Activated CD8-positive, alpha-beta memory T cell treated with anti-CD3 and anti-CD28 coated beads, Interleukin-2, amount 50 U/mL, for 1 hour (primary cell): ENCODE data around the gene ATAD2B.

ENCODE experiments used
- DNase-seq: peaks from one replicate; pipeline ENCODE4 v3.0.0-alpha.2; 2020; ENCODE audit errors: extremely low read depth

ATAD2B gene

GRCh38 chr2:23837871-23838270 lies 89.1 kb downstream of the ATAD2B start:
- DNase-seq = no peak

GRCh38 chr2:23836971-23837565 lies 89.9 kb downstream of the ATAD2B start:
- no peak for DNase-seq

- no peak for DNase-seq
These were observed 90.4 kb downstream of the ATAD2B start for GRCh38 chr2:23836505-23836904.

- no peak for DNase-seq
These were observed 90.9 kb downstream of the ATAD2B start for GRCh38 chr2:23835988-23836387.

GRCh38 chr2:23835423-23835822 lies 91.5 kb downstream of the ATAD2B start:
- no peak for DNase-seq

- DNase-seq = no peak
These were observed 97.9 kb downstream of the ATAD2B start for GRCh38 chr2:23828986-23829385.

- DNase-seq = no peak
These were observed 98.5 kb downstream of the ATAD2B start for GRCh38 chr2:23828256-23828980.

GRCh38 chr2:23827287-23827686 lies 99.6 kb downstream of the ATAD2B start:
- DNase-seq = no peak

- DNase-seq = no peak
These were observed 100.2 kb downstream of the ATAD2B start for GRCh38 chr2:23826771-23827170.

- DNase-seq = no peak
These were observed 100.9 kb downstream of the ATAD2B start for GRCh38 chr2:23826040-23826439.

GRCh38 chr2:23824777-23825212 lies 102.1 kb downstream of the ATAD2B start:
- DNase-seq = peak; percentile 10

GRCh38 chr2:23823863-23824262 lies 103.1 kb downstream of the ATAD2B start:
- no peak for DNase-seq

GRCh38 chr2:23814963-23815362 lies 112.0 kb downstream of the ATAD2B start:
- DNase-seq = no peak

GRCh38 chr2:23813438-23813837 lies 113.5 kb downstream of the ATAD2B start:
- no peak for DNase-seq

GRCh38 chr2:23809150-23809549 lies 117.8 kb downstream of the ATAD2B start:
- DNase-seq = no peak

GRCh38 chr2:23806665-23807249 lies 120.2 kb downstream of the ATAD2B start:
- DNase-seq = no peak

GRCh38 chr2:23806201-23806600 lies 120.7 kb downstream of the ATAD2B start:
- no peak for DNase-seq

- DNase-seq = no peak
These were observed 122.9 kb downstream of the ATAD2B start for GRCh38 chr2:23803965-23804542.

- DNase-seq = no peak
These were observed 123.5 kb downstream of the ATAD2B start for GRCh38 chr2:23803264-23803964.

GRCh38 chr2:23801396-23801795 lies 125.5 kb downstream of the ATAD2B start:
- DNase-seq = no peak

GRCh38 chr2:23794234-23794633 lies 132.7 kb downstream of the ATAD2B start:
- no peak for DNase-seq

- no peak for DNase-seq
These were observed 133.4 kb downstream of the ATAD2B start for GRCh38 chr2:23793476-23793875.
